Stimulated activated CD8-positive, alpha-beta memory T cell treated with anti-CD3 and anti-CD28 coated beads, Interleukin-4, amount 100 ng/mL, for 4 hours (primary cell): ENCODE results near the gene KRTAP10-6.
"Not testable (repeated sequence)": the region's sequence is repeated elsewhere in the genome, so short reads cannot be mapped to it uniquely, and the experiment has no call there.

Experiments
- DNase-seq, 2 donors: peaks; one replicate each; pipeline ENCODE4 v3.0.0-alpha.2; 2020; ENCODE audit warnings: low read depth in 2 of 2, low spot score in 1 of 2

KRTAP10-6 gene

GRCh38 chr21:44592446-44593311 is at the start of gene KRTAP10-6:
TSS of gene KRTAP10-6 (minus strand) at chr21:44592505. CDS start at chr21:44592484, 21 bp downstream.
- DNase-seq: no peak

- no peak for DNase-seq
These were observed 48.5 kb upstream of the KRTAP10-6 start for GRCh38 chr21:44640761-44641160.

- no peak for DNase-seq
These were observed 47.0 kb upstream of the KRTAP10-6 start for GRCh38 chr21:44639331-44639655.

GRCh38 chr21:44638506-44639330 is 46.4 kb upstream of the KRTAP10-6 start:
- DNase-seq: not testable (repeated sequence)

- not testable (repeated sequence) for DNase-seq
These were observed 45.6 kb upstream of the KRTAP10-6 start for GRCh38 chr21:44637851-44638348.

GRCh38 chr21:44637018-44637850 is 44.9 kb upstream of the KRTAP10-6 start, which contains the start of gene KRTAP10-10:
TSS of gene KRTAP10-10 (plus strand) at chr21:44637356. CDS start at chr21:44637418, 62 bp downstream.
- DNase-seq: no peak

- DNase-seq: no peak
These were observed 44.1 kb upstream of the KRTAP10-6 start for GRCh38 chr21:44636209-44637017.

GRCh38 chr21:44632067-44632466 is 39.8 kb upstream of the KRTAP10-6 start:
- no peak for DNase-seq

- DNase-seq: no peak
These were observed 38.1 kb upstream of the KRTAP10-6 start for GRCh38 chr21:44630440-44630839.

GRCh38 chr21:44628707-44629391 is 36.5 kb upstream of the KRTAP10-6 start:
- DNase-seq: no peak

- DNase-seq: not testable (repeated sequence)
These were observed 35.5 kb upstream of the KRTAP10-6 start for GRCh38 chr21:44627831-44628233.

- DNase-seq: not testable (repeated sequence)
These were observed 35.0 kb upstream of the KRTAP10-6 start for GRCh38 chr21:44627181-44627822.

GRCh38 chr21:44626673-44627143 is 34.4 kb upstream of the KRTAP10-6 start, which contains the start of gene KRTAP10-9:
TSS of gene KRTAP10-9 (plus strand) at chr21:44627093. CDS start at chr21:44627172, 79 bp downstream.
- DNase-seq: no peak

- DNase-seq: no peak
These were observed 34.0 kb upstream of the KRTAP10-6 start for GRCh38 chr21:44626262-44626661.

- DNase-seq: no peak
These were observed 33.5 kb upstream of the KRTAP10-6 start for GRCh38 chr21:44625756-44626155.

GRCh38 chr21:44623575-44623974 is 31.3 kb upstream of the KRTAP10-6 start:
- no peak for DNase-seq

- no peak for DNase-seq
These were observed 27.6 kb upstream of the KRTAP10-6 start for GRCh38 chr21:44619886-44620285.

GRCh38 chr21:44618909-44619308 is 26.6 kb upstream of the KRTAP10-6 start:
- peak; percentile 31 to 38 for DNase-seq

GRCh38 chr21:44618504-44618903 is 26.2 kb upstream of the KRTAP10-6 start:
- DNase-seq: no peak
